GM23338 (cell line): ENCODE results near the gene IQGAP2. TPM values are rescaled to one million over a fixed set of nuclear protein-coding genes. Genes with fewer than 3 reads are reported as not detected.

Experiments used
- ATAC-seq: fragments of 200-7000 bp; cut with Tn5 transposase; 3 replicates; pipeline ENCODE4 v1.9.1; 2020
- DNase-seq: peaks from one replicate; pipeline ENCODE4 v3.0.0-alpha.2; 2015; ENCODE audit warnings: low spot score
- H2AFZ ChIP-seq: fragments of 200-600 bp; sonication (generic); 2 replicates; pipeline ENCODE4 v1.8.0; 2016; ENCODE audit warnings: antibody characterized with exemption, mild to moderate bottlenecking, moderate library complexity
- H3F3A ChIP-seq: fragments of 200-600 bp; sonication (generic); replicated peaks from 2 replicates; pipeline ENCODE4 v1.8.0; 2017; ENCODE audit warnings: antibody characterized with exemption, mixed run types, low read depth
- H3K27ac ChIP-seq: fragments of 200-600 bp; sonication (generic); 2 replicates; pipeline ENCODE4 v1.6.1; 2016; ENCODE audit warnings: low read depth
- H3K27me3 ChIP-seq: fragments of 200-600 bp; sonication (generic); 2 replicates; pipeline ENCODE4 v1.8.0; 2016; ENCODE audit warnings: mild to moderate bottlenecking, mixed run types, moderate library complexity; ENCODE audit not compliant: insufficient read depth
- H3K36me3 ChIP-seq: fragments of 200-600 bp; sonication (generic); 2 replicates; pipeline ENCODE4 v1.8.0; 2016; ENCODE audit warnings: mild to moderate bottlenecking; ENCODE audit not compliant: insufficient read depth
- H3K4me1 ChIP-seq: fragments of 200-600 bp; sonication (generic); 2 replicates; pipeline ENCODE4 v1.8.0; 2016; ENCODE audit warnings: mild to moderate bottlenecking, moderate library complexity; ENCODE audit not compliant: insufficient read depth
- H3K4me2 ChIP-seq: fragments of 200-600 bp; sonication (generic); 2 replicates; pipeline ENCODE4 v1.7.1; 2017; ENCODE audit warnings: mixed run types
- H3K4me3 ChIP-seq: fragments of 200-600 bp; sonication (generic); 2 replicates; pipeline ENCODE4 v1.6.1; 2016; ENCODE audit warnings: mixed run types
- H3K79me2 ChIP-seq: fragments of 200-600 bp; sonication (generic); replicated peaks from 2 replicates; pipeline ENCODE4 v1.8.0; 2017; ENCODE audit warnings: mild to moderate bottlenecking; ENCODE audit not compliant: insufficient read depth
- H3K9me2 ChIP-seq: fragments of 200-600 bp; sonication (generic); 2 replicates; pipeline ENCODE4 v1.8.0; 2017; ENCODE audit not compliant: insufficient read depth
- H4K20me1 ChIP-seq: fragments of 200-600 bp; sonication (generic); replicated peaks from 2 replicates; pipeline ENCODE4 v1.8.0; 2017; ENCODE audit warnings: mild to moderate bottlenecking; ENCODE audit not compliant: insufficient read depth
- H3K27ac Mint-ChIP-seq: 2 replicates; pipeline ENCODE4 v1.8.0; 2020; ENCODE audit warnings: inconsistent platforms, mild to moderate bottlenecking, moderate library complexity, mixed read lengths
- H3K27me3 Mint-ChIP-seq: 3 replicates; pipeline ENCODE4 v1.8.0; 2022; ENCODE audit warnings: low read depth, mild to moderate bottlenecking, moderate library complexity, mixed read lengths, inconsistent platforms; ENCODE audit not compliant: insufficient read depth, poor library complexity
- H3K36me3 Mint-ChIP-seq: 3 replicates; pipeline ENCODE4 v1.8.0; 2021; ENCODE audit warnings: low read depth, mild to moderate bottlenecking, inconsistent platforms, moderate library complexity, mixed read lengths
- H3K4me1 Mint-ChIP-seq: 3 replicates; pipeline ENCODE4 v1.8.0; 2020; ENCODE audit warnings: mild to moderate bottlenecking, inconsistent platforms, mixed read lengths
- H3K4me3 Mint-ChIP-seq: 3 replicates; pipeline ENCODE4 v1.8.0; 2021; ENCODE audit warnings: moderate library complexity, mild to moderate bottlenecking, inconsistent platforms, mixed read lengths
- H3K9me3 Mint-ChIP-seq: 3 replicates; pipeline ENCODE4 v1.8.0; 2020; ENCODE audit warnings: moderate library complexity, mild to moderate bottlenecking, inconsistent platforms, mixed read lengths
- EZH2 ChIP-seq: fragments of 200-600 bp; sonication (generic); IDR thresholded peaks from one replicate; pipeline ENCODE4 v1.8.0; 2017; ENCODE audit warnings: antibody characterized with exemption, mild to moderate bottlenecking, low read depth; ENCODE audit not compliant: unreplicated experiment
- JUNB ChIP-seq: IDR thresholded peaks from one replicate; pipeline ENCODE4 v1.6.1; 2016; ENCODE audit warnings: antibody characterized with exemption; ENCODE audit not compliant: unreplicated experiment
- NANOG ChIP-seq: IDR thresholded peaks from 2 replicates; pipeline ENCODE4 v1.6.1; 2016; ENCODE audit warnings: antibody characterized with exemption, borderline replicate concordance
- REST ChIP-seq: IDR thresholded peaks from one replicate; pipeline ENCODE4 v1.6.1; 2018; ENCODE audit warnings: antibody characterized with exemption; ENCODE audit not compliant: unreplicated experiment
- ZNF462 ChIP-seq: fragments of 250-450 bp; sonication (Bioruptor Pico); IDR thresholded peaks from 2 replicates; pipeline ENCODE4 v1.5.0; 2020; ENCODE audit warnings: mild to moderate bottlenecking, moderate library complexity
- polyA plus RNA-seq: library from polyadenylated mRNA; unstranded; fragments of >200 nt; fragmentation: Nextera tagmentation; extraction: Ambion mirVana; gene quantifications from 2 replicates; pipeline ENCODE4 v1.2.1, GENCODE V29; 2016
- total RNA-seq: library from RNA; depleted of rRNA; stranded (reverse); fragments of >200 nt; shearing (Covaris generic); gene quantifications from 2 replicates; pipeline ENCODE4 v1.2.3, GENCODE V29; 2014
- TF ChIP-seq, protein P1 (sequence below), 2 experiments: fragments of 200-600 bp in 1 of 2; sonication (generic) in 1 of 2; conservative IDR thresholded peaks; 2 replicates each; pipeline versions ENCODE4 v1.5.1 to v1.6.1; 2016 to 2017; ENCODE audit warnings: antibody characterized with exemption in 2 of 2, low read depth in 2 of 2, mild to moderate bottlenecking in 2 of 2, moderate library complexity in 1 of 2
- TF ChIP-seq, protein P2 (sequence below): IDR thresholded peaks from 2 replicates; pipeline ENCODE4 v1.6.1; 2016; ENCODE audit warnings: antibody characterized with exemption

Gene IQGAP2
- total and polyA plus RNA-seq, 2 experiments from 2014 or later = 60.0 to 86.5 TPM

DNA sequence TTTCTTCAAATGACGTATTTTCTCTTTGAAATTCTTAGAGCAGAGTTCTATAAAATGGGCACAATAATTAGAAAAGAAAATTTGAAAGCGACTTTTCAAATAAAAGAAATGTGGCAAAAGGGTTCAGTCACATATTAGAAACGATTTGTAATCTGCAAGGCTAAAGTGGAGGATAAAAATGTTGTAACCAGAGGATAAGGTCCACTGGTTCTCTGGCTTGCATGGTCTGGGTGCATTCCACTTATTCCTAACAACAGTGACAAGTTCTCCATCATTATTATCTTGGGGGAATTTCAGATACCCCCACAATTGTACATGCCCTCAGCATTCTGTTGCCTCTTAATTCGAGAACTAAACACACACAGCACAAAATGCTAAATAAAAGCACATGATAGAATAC, 91.1 kb downstream of the IQGAP2 start:
- H3K79me2 ChIP-seq = peaks cover 16% of the 10 kb centered on the region; the same call in 1 of the 2 replicates
- TF ChIP-seq, protein P1, sequence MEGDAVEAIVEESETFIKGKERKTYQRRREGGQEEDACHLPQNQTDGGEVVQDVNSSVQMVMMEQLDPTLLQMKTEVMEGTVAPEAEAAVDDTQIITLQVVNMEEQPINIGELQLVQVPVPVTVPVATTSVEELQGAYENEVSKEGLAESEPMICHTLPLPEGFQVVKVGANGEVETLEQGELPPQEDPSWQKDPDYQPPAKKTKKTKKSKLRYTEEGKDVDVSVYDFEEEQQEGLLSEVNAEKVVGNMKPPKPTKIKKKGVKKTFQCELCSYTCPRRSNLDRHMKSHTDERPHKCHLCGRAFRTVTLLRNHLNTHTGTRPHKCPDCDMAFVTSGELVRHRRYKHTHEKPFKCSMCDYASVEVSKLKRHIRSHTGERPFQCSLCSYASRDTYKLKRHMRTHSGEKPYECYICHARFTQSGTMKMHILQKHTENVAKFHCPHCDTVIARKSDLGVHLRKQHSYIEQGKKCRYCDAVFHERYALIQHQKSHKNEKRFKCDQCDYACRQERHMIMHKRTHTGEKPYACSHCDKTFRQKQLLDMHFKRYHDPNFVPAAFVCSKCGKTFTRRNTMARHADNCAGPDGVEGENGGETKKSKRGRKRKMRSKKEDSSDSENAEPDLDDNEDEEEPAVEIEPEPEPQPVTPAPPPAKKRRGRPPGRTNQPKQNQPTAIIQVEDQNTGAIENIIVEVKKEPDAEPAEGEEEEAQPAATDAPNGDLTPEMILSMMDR (conservative IDR thresholded peaks at IDR 0.05; ENCODE audit: low read depth in 2 of 2) = no peak
- TF ChIP-seq REST (no peak), ZNF462 (CRISPR knock-in tag) (no peak), EZH2 (no peak), JUNB (no peak), NANOG (no peak)
- TF ChIP-seq, protein P2, sequence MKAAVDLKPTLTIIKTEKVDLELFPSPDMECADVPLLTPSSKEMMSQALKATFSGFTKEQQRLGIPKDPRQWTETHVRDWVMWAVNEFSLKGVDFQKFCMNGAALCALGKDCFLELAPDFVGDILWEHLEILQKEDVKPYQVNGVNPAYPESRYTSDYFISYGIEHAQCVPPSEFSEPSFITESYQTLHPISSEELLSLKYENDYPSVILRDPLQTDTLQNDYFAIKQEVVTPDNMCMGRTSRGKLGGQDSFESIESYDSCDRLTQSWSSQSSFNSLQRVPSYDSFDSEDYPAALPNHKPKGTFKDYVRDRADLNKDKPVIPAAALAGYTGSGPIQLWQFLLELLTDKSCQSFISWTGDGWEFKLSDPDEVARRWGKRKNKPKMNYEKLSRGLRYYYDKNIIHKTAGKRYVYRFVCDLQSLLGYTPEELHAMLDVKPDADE = no peak
- H3K36me3 ChIP-seq = no peaks in the 10 kb centered on the region
- ATAC-seq = no peak
- Mint-ChIP-seq H3K27me3 (peaks cover 5% of the 10 kb centered on the region), H3K4me3 (no peak overlapping the region), H3K9me3 (no peaks in the 10 kb centered on the region; the same call in 2 of the 3 replicates), H3K4me1 (peaks cover 80% of the 10 kb centered on the region), H3K36me3 (no peaks in the 10 kb centered on the region), H3K27ac (no peak overlapping the region)
- H4K20me1 ChIP-seq = no peaks in the 10 kb centered on the region
- no peak overlapping the region for H3K4me3 ChIP-seq
- no peaks in the 10 kb centered on the region for H3K9me2 ChIP-seq
- H3F3A ChIP-seq = 0 out of 2 replicates have a peak, but pooled peaks cover 3% of the 10 kb centered on the region
- no peaks in the 10 kb centered on the region for H3K27me3 ChIP-seq
- no peak for DNase-seq
- H2AFZ ChIP-seq = no peak overlapping the region
- no peak overlapping the region for H3K4me2 ChIP-seq
- no peak overlapping the region for H3K27ac ChIP-seq
- H3K4me1 ChIP-seq = peaks cover 80% of the 10 kb centered on the region
